ENCODE data around the gene WDR90.
A peak's percentile ranks its signal among the peaks of the same experiment; 100 is the strongest.

WDR90 gene

GRCh38 chr16:637081-638018 is 11.8 kb upstream of the WDR90 start:
- DNase-seq (ENCODE audit: low read depth in 2 of 3, low spot score in 1 of 3): peak; percentile 82 to 86 (median 82)

DNA sequence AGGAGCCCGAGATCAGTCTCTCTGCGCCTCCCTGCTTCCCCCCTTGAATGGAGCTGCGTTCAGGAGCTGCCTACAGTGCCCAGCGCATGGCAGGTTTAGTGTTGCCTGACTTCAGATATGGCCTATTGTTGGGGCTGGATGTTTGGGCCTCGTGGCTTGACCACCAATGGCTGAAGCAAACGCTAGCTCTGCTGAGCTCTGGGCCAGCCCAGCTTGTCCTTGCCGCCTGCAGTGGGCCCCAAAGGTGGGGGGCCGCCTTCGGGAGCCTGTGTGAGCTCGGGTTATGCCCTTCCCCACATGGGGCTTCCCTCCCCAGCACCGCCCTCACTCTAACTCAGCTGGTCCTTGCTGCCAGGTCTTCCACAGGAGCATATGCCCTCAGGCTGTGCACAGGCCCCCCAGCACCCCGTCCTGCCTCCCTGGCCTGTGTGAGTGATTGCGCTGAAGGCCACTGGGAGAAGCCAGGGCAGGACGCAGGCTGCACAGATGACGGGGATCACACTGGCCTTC is 11.1 kb upstream of the WDR90 start:
- DNase-seq (ENCODE audit: low read depth in 2 of 3, low spot score in 1 of 3): no peak

GRCh38 chr16:638836-639235 is 10.3 kb upstream of the WDR90 start:
- no peak for DNase-seq (ENCODE audit: low read depth in 2 of 3, low spot score in 1 of 3)

DNA sequence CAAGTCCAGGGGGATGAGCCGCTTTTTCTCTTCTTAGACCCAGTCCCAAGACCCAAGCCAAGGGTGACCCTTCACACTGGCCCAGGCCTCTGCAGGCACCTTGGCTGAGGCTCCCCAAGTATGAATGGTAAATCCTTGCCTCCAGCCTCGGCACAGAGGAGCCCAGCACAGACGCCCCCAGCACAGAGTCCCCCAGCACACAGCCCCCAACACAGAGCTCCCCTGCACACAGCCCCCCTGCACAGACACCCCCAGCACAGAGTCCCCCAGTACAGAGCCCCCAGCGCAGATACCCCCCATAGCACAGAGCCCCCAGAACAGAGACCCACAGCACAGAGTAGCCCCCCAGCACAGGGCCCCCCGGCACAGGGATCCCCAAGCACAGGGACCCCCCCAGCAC is 8.6 kb upstream of the WDR90 start:
- no peak for DNase-seq (ENCODE audit: low read depth in 2 of 3, low spot score in 1 of 3)

GRCh38 chr16:641326-642188 is 7.6 kb upstream of the WDR90 start, which contains the start of gene MCRIP2:
Gene MCRIP2, plus strand, starts transcription at chr16:641828. Its CDS starts 164 bp downstream, at chr16:641992.
- peak; percentile 50 to 77 (median 54) for DNase-seq (ENCODE audit: low read depth in 2 of 3, low spot score in 1 of 3)

GRCh38 chr16:642189-643049 is 6.7 kb upstream of the WDR90 start:
- DNase-seq (ENCODE audit: low read depth in 2 of 3, low spot score in 1 of 3): no peak

DNA sequence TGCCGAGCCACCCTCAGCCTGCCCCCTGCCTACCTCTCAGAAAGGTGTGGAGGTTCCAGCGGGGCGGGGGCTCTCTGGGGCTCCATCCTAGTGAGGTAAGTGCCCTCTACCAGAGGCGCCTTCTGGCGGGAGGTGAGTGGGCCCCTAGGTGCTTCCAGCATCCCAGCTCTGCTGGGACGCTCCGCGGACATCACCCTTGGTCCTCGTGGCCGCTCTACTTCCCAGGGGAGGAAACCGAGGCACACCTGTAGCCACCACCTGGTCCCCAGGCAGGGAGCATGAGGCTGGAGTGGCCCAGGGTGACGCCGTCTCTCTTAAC is 6.2 kb upstream of the WDR90 start:
- DNase-seq (ENCODE audit: low read depth in 2 of 3, low spot score in 1 of 3): no peak

DNA sequence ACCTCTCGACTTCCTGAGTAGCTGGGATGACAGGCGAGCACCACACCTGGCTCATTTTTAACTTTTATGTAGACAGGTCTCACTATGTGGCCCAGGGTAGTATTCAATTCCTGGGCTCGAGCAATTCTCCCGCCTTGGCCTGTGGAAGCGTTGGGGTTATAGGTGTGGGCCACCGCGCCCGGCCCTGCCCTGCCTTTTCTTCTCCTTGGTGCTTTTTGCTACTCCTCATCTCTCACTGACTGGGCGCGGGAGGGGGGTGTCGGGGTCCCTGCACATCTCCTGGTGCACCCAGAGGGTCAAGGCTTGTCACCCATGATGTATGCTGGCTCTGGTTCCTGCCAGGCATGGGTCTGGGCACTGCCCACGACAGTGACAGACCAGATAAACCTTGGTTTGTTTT is 4.6 kb upstream of the WDR90 start:
- no peak for DNase-seq (ENCODE audit: low read depth in 2 of 3, low spot score in 1 of 3)

GRCh38 chr16:645852-646678 is 3.1 kb upstream of the WDR90 start:
- no peak for DNase-seq (ENCODE audit: low read depth in 2 of 3, low spot score in 1 of 3)

- DNase-seq (ENCODE audit: low read depth in 2 of 3, low spot score in 1 of 3): no peak
Measured at GRCh38 chr16:646679-647172, 2.4 kb upstream of the WDR90 start.

DNA sequence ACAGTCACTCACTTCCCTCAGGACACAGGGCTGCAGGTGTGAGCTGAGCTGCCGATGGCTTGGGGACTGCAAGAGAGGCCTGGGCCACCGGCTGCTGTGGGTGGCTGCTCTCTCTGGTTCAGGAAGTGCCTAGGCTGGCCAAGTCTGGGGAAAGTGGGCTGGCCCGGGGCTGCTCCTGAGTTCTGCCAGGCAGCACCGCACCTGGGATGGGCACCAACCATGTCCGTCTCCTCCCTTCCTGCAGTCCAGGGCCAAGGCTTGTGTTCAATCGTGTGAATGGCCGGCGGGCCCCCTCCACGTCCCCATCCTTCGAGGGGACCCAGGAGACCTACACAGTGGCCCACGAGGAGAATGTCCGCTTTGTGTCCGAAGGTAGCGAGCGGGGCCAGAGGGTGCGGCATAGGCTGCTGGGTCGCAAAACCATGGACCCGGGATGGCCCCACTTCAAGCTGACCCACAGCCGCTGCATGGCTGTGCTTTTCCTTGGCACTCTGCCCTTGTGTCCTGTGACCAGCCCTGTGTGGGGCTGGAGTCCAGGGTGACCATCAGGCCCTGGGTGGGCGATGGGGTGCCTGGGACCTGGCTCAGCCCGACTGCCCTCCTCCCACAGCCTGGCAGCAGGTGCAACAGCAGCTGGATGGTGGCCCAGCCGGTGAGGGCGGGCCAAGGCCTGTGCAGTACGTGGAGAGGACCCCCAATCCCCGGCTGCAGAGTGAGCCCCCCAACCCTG is 1.8 kb upstream of the WDR90 start:
- no peak for DNase-seq (ENCODE audit: low read depth in 2 of 3, low spot score in 1 of 3)

GRCh38 chr16:648071-648780 is 939 bp upstream of the WDR90 start:
- DNase-seq (ENCODE audit: low read depth in 2 of 3, low spot score in 1 of 3): peak in 1 of 3 donors; percentile 59

GRCh38 chr16:649631-650030 is 466 bp downstream of the WDR90 start:
- DNase-seq (ENCODE audit: low read depth in 2 of 3, low spot score in 1 of 3): no peak

- no peak for DNase-seq (ENCODE audit: low read depth in 2 of 3, low spot score in 1 of 3)
Measured at GRCh38 chr16:651844-652243, 2.7 kb downstream of the WDR90 start.

DNA sequence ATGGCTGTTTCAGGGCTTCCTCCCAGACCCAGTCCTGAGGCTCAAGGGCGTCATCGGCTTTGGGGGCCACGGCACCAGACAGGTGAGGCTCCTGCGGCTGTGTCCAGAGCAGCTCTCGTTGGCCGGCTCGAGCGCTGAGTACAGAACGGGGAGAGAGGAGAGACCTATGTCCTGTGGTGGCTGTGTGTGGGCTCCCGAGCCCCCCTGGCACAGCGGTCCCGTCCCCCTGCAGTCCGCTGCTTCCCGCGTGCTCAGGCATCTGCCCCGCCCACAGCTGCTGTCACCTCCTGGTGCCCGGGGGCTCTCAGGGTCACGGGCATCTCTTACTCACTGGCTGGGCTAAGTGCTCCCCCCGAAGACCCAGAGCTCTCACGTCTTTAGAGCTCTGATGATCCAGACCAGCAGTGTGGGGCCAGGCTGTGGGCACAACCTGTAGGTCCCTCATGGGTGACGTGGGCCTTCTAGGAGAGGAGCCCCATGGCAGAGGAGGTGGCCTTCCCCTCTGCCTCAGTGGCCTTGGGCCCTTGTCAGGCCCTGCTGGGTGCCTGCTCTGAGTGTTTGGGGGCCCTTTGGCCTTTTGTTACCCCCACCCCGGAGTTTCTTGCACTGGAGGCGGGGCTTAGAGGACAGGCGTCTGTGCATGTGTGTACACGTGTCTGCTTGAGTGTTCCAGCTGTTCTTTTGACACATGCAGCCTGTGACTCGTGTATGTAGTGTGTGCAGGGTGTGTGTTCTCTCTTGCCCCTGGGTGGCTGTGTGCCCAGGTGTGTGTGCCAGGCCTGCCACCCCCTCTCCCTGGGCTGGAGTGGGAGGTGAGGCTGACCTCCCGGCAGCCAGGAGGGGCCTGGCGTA is 3.5 kb downstream of the WDR90 start:
- DNase-seq (ENCODE audit: low read depth in 2 of 3, low spot score in 1 of 3): no peak

DNA sequence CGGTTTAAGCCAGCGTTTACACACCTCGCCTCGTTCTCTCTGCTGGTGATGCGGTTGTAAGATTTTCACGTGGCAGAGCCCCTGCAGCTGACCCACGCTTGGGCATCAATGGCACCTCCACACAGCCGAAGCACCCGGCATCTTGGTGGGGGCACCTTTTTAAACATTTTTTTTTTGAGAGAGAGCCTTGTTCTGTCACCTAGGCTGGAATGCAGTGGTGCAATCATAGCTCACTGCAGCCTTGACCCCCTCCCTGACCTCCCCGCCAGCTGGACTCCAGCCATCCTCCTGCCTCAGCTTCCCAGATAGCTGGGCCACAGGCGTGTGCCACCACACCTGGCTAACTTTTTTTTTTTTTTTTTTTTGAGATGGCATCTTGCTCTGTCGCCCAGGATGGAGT is 4.9 kb downstream of the WDR90 start:
- no peak for DNase-seq (ENCODE audit: low read depth in 2 of 3, low spot score in 1 of 3)

- no peak for DNase-seq (ENCODE audit: low read depth in 2 of 3, low spot score in 1 of 3)
Measured at GRCh38 chr16:657487-657886, 8.3 kb downstream of the WDR90 start.

All from stimulated activated CD4-positive, alpha-beta T cell treated with anti-CD3 and anti-CD28 coated beads, Interleukin-12 subunit alpha, Interleukin-12 subunit beta, amount 100 ng/mL, for 48 hours (primary cell).